Dendritic cell treated with granulocyte-macrophage colony-stimulating factor and Interleukin-4, amounts not matched to agents 40 ng/mL and 50 ng/mL, for 4 days (primary cell): ENCODE data around the gene DFFB.
A peak's percentile ranks its signal among the peaks of the same experiment; 100 is the strongest.

Source experiments
- H3K27ac Mint-ChIP-seq: one replicate; pipeline ENCODE4 v1.8.0; 2022; ENCODE audit warnings: mild to moderate bottlenecking, mixed read lengths
- H3K27me3 Mint-ChIP-seq: one replicate; pipeline ENCODE4 v1.8.0; 2022; ENCODE audit warnings: mild to moderate bottlenecking, mixed read lengths
- H3K36me3 Mint-ChIP-seq: one replicate; pipeline ENCODE4 v1.8.0; 2022; ENCODE audit warnings: low read depth, mixed read lengths
- H3K4me1 Mint-ChIP-seq: one replicate; pipeline ENCODE4 v1.8.0; 2022; ENCODE audit warnings: low read depth, mixed read lengths
- H3K4me3 Mint-ChIP-seq: one replicate; pipeline ENCODE4 v1.8.0; 2022; ENCODE audit warnings: mild to moderate bottlenecking, moderate library complexity, mixed read lengths
- H3K9me3 Mint-ChIP-seq: one replicate; pipeline ENCODE4 v1.8.0; 2022; ENCODE audit warnings: mixed read lengths
- intact Hi-C: fragments of 100-400 bp; cut with micrococcal nuclease; formaldehyde crosslinking; loops from one replicate; pipeline ENCODE4 v1.15.0; 2022

The DFFB gene

GRCh38 chr1:3888301-3888700 lies 31.0 kb downstream of the DFFB start:
- Mint-ChIP-seq H3K9me3 (no peaks in the 10 kb centered on the region), H3K36me3 (peaks cover 87% of the 10 kb centered on the region), H3K27me3 (no peaks in the 10 kb centered on the region), H3K27ac (no peak overlapping the region), H3K4me3 (no peak overlapping the region), H3K4me1 (peaks cover 28% of the 10 kb centered on the region)
- intact Hi-C loops = no loop called here

- peak overlapping the region; percentile 26 for H3K4me3 Mint-ChIP-seq
Observed at GRCh38 chr1:3889936-3890335, 32.7 kb downstream of the DFFB start.

GRCh38 chr1:3890389-3891328 lies 33.4 kb downstream of the DFFB start:
- peak overlapping the region; percentile 23 for H3K4me3 Mint-ChIP-seq
- peaks cover 82% of the 10 kb centered on the region for H3K36me3 Mint-ChIP-seq
- H3K4me1 Mint-ChIP-seq = peaks cover 44% of the 10 kb centered on the region
- H3K27ac Mint-ChIP-seq = peak overlapping the region; percentile 74
- intact Hi-C loops = loop anchor here (1.0 to 2.0 kb wide), 2 partner anchors 10 to 34 kb away; partner anchors contain the start of genes C1orf174, CEP104 and DFFB
- no peaks in the 10 kb centered on the region for H3K9me3 Mint-ChIP-seq
- H3K27me3 Mint-ChIP-seq = no peaks in the 10 kb centered on the region

More at GRCh38 chr1:3889936-3890335, 32.7 kb downstream of the DFFB start:
- peak overlapping the region; percentile 74 for H3K27ac Mint-ChIP-seq
- H3K36me3 Mint-ChIP-seq = peaks cover 82% of the 10 kb centered on the region
- H3K4me1 Mint-ChIP-seq = peaks cover 41% of the 10 kb centered on the region
- H3K27me3 Mint-ChIP-seq = no peaks in the 10 kb centered on the region
- H3K9me3 Mint-ChIP-seq = no peaks in the 10 kb centered on the region
- intact Hi-C loops = loop anchor here (2.0 kb wide), 1 partner anchor 33 kb away; the partner anchor contains the start of genes CEP104 and DFFB

- Mint-ChIP-seq H3K36me3 (peaks cover 82% of the 10 kb centered on the region), H3K4me1 (peaks cover 50% of the 10 kb centered on the region), H3K27me3 (no peaks in the 10 kb centered on the region), H3K9me3 (no peaks in the 10 kb centered on the region), H3K4me3 (peak overlapping the region; percentile 34), H3K27ac (peak overlapping the region; percentile 70)
- intact Hi-C loops = loop anchor here (1.0 to 2.0 kb wide), 2 partner anchors 9 to 35 kb away; partner anchors contain the start of genes C1orf174, CEP104 and DFFB
Observed at GRCh38 chr1:3891329-3891865, 34.1 kb downstream of the DFFB start.

- H3K4me1 Mint-ChIP-seq = peaks cover 63% of the 10 kb centered on the region
- intact Hi-C loops = no loop called here
- no peak overlapping the region for H3K4me3 Mint-ChIP-seq
- peaks cover 9% of the 10 kb centered on the region for H3K9me3 Mint-ChIP-seq
- peaks cover 79% of the 10 kb centered on the region for H3K36me3 Mint-ChIP-seq
- H3K27me3 Mint-ChIP-seq = no peaks in the 10 kb centered on the region
- no peak overlapping the region for H3K27ac Mint-ChIP-seq
Observed at GRCh38 chr1:3892748-3893147, 35.5 kb downstream of the DFFB start.

- no peaks in the 10 kb centered on the region for H3K27me3 Mint-ChIP-seq
- H3K36me3 Mint-ChIP-seq = peaks cover 79% of the 10 kb centered on the region
- H3K9me3 Mint-ChIP-seq = peaks cover 13% of the 10 kb centered on the region
- intact Hi-C loops = no loop called here
- H3K4me3 Mint-ChIP-seq = no peak overlapping the region
- H3K4me1 Mint-ChIP-seq = peaks cover 67% of the 10 kb centered on the region
- no peak overlapping the region for H3K27ac Mint-ChIP-seq
Observed at GRCh38 chr1:3893190-3893589, 35.9 kb downstream of the DFFB start.

- Mint-ChIP-seq H3K9me3 (peaks cover 19% of the 10 kb centered on the region), H3K27ac (no peak overlapping the region), H3K4me1 (peaks cover 79% of the 10 kb centered on the region), H3K27me3 (no peaks in the 10 kb centered on the region), H3K36me3 (peaks cover 73% of the 10 kb centered on the region), H3K4me3 (no peak overlapping the region)
- intact Hi-C loops = no loop called here
Observed at GRCh38 chr1:3894626-3895278, 37.5 kb downstream of the DFFB start.

GRCh38 chr1:3895279-3895950 lies 38.1 kb downstream of the DFFB start:
- Mint-ChIP-seq H3K4me1 (peaks cover 72% of the 10 kb centered on the region), H3K36me3 (peaks cover 73% of the 10 kb centered on the region), H3K27me3 (no peaks in the 10 kb centered on the region), H3K27ac (no peak overlapping the region), H3K9me3 (peaks cover 19% of the 10 kb centered on the region), H3K4me3 (no peak overlapping the region)
- intact Hi-C loops = no loop called here

- intact Hi-C loops = no loop called here
- no peak overlapping the region for H3K27ac Mint-ChIP-seq
- no peaks in the 10 kb centered on the region for H3K27me3 Mint-ChIP-seq
- peaks cover 19% of the 10 kb centered on the region for H3K9me3 Mint-ChIP-seq
- no peak overlapping the region for H3K4me3 Mint-ChIP-seq
- H3K36me3 Mint-ChIP-seq = peaks cover 73% of the 10 kb centered on the region
- peaks cover 67% of the 10 kb centered on the region for H3K4me1 Mint-ChIP-seq
Observed at GRCh38 chr1:3895951-3896325, 38.7 kb downstream of the DFFB start.

GRCh38 chr1:3896396-3897000 lies 39.2 kb downstream of the DFFB start:
- Mint-ChIP-seq H3K9me3 (peaks cover 19% of the 10 kb centered on the region), H3K27ac (no peak overlapping the region), H3K36me3 (peaks cover 73% of the 10 kb centered on the region), H3K4me3 (no peak overlapping the region), H3K4me1 (peaks cover 65% of the 10 kb centered on the region), H3K27me3 (no peaks in the 10 kb centered on the region)
- intact Hi-C loops = no loop called here

GRCh38 chr1:3898475-3898735 lies 41.1 kb downstream of the DFFB start:
- H3K27ac Mint-ChIP-seq = no peak overlapping the region
- H3K9me3 Mint-ChIP-seq = peaks cover 19% of the 10 kb centered on the region
- peaks cover 63% of the 10 kb centered on the region for H3K36me3 Mint-ChIP-seq
- H3K27me3 Mint-ChIP-seq = no peaks in the 10 kb centered on the region
- peaks cover 55% of the 10 kb centered on the region for H3K4me1 Mint-ChIP-seq
- no peak overlapping the region for H3K4me3 Mint-ChIP-seq
- intact Hi-C loops = no loop called here

GRCh38 chr1:3898994-3899753 lies 41.9 kb downstream of the DFFB start:
- Mint-ChIP-seq H3K4me1 (peaks cover 55% of the 10 kb centered on the region), H3K9me3 (peaks cover 19% of the 10 kb centered on the region), H3K4me3 (peak overlapping the region; percentile 88), H3K27ac (peak overlapping the region; percentile 99), H3K27me3 (no peaks in the 10 kb centered on the region), H3K36me3 (peaks cover 59% of the 10 kb centered on the region)
- intact Hi-C loops = no loop called here

- intact Hi-C loops = loop anchor here (1.0 to 2.0 kb wide), 3 partner anchors 8 to 103 kb away; partner anchors contain the start of genes CEP104, DFFB and LRRC47
- H3K36me3 Mint-ChIP-seq = peaks cover 53% of the 10 kb centered on the region
- peaks cover 49% of the 10 kb centered on the region for H3K4me1 Mint-ChIP-seq
Observed at GRCh38 chr1:3899754-3900149, 42.5 kb downstream of the DFFB start.

More at GRCh38 chr1:3899754-3900149, 42.5 kb downstream of the DFFB start:
- H3K4me3 Mint-ChIP-seq = peak overlapping the region; percentile 88
- no peaks in the 10 kb centered on the region for H3K27me3 Mint-ChIP-seq
- H3K9me3 Mint-ChIP-seq = peaks cover 19% of the 10 kb centered on the region
- peak overlapping the region; percentile 99 for H3K27ac Mint-ChIP-seq
